ENCODE results near the gene SLC23A2.
"Not testable (repeated sequence)": the region's sequence is repeated elsewhere in the genome, so short reads cannot be mapped to it uniquely, and the experiment has no call there.

Gene SLC23A2

DNA sequence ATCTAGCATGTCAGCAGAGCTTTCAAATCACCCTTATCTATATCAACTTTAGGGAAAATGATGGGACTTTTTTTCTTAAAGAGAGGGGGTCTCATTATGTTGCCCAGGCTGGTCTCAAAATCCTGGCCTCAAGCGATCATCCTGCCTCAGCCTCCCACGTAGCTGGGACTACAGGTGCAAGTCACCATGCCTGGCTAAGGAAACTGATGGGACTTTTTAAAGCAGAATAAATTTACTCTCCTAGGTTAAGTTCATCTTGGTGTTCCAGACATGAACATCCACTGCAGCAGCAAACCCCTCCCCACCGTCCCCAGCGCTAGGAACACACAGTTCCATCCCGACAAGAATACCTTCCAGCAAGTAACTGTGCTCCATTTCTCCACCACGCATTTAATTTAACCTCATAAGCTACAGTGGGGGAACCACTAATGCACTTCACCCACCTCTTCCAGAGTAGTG lies 64.9 kb downstream of the SLC23A2 start:
- no peak for DNase-seq (ENCODE audit: low read depth)

DNA sequence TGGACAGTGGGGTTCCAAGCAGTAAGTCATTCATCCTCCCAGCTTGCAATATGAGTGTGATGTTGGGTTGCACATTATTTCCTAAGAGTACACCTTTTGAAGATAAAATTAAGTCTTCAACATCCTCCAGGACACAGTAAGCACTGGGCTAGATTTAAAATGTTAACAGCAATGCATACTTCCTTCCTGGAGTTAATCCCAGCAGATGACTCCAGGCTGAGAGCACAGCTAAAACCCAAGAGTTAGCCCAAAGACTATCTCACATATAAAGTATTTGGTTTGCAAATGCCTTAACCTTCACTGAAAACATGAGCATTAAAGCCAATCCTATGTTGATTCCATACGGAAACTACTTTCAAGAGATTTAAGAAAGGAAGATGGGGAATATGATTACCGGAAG lies 69.2 kb downstream of the SLC23A2 start:
- no peak for DNase-seq (ENCODE audit: low read depth)

DNA sequence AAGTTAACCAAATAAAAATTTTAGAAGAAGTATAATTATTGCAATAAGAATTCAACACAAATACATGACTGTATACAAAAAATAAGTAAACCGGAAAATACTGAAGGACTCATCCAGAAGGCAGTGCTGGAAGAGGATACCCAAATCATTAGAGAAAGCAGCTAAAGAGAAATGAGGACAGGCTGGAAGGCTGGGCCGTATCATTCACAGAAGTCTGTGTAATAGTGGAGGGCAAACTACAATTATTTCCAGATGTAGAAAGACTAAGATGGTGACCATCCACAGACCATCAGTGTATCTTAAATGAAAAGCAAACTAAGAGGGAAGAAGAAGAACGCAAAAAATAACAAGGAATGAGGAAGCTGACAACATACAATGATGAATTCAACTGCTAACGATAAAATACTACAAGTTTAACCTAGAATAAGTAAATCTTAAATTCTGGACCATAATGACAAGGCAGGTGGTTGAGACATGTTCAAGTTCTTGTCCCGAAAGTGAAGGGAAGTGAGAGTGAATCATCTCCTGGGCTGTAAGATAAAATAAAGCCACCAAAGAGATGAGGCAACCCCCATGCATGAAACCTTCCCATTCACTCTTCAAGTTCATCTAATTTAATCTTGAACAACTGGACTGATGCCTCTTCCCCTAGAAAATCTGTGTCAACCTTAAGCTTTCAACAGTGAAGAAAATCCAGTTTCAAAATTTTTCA lies 71.5 kb downstream of the SLC23A2 start:
- DNase-seq (ENCODE audit: low read depth) = no peak

- no peak for DNase-seq (ENCODE audit: low read depth)
These were observed 74.7 kb downstream of the SLC23A2 start for GRCh38 chr20:4926531-4927156.

GRCh38 chr20:4925842-4926530 lies 75.3 kb downstream of the SLC23A2 start:
- DNase-seq (ENCODE audit: low read depth) = no peak

GRCh38 chr20:4924446-4924845 lies 76.9 kb downstream of the SLC23A2 start:
- DNase-seq (ENCODE audit: low read depth) = no peak

- no peak for DNase-seq (ENCODE audit: low read depth)
These were observed 77.3 kb downstream of the SLC23A2 start for GRCh38 chr20:4924032-4924431.

DNA sequence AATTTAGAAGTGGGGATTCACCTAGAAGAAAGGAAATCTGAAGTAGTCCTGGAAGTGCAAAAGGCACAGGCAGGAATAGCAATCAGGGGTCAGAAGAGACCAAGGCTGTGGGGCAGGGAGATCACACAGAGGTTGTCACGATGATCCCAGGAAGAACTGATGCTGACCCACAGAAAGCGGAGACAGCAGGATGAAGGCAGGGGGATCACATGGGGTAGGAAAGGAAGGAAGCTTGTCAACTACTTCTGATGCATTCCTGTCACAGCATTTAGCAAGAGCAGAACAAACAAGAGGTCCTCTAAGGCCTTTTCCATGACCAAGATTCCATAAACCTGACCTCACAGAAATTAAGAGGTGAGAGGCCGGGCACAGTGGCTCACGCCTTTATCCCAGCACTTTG lies 79.1 kb downstream of the SLC23A2 start:
- no peak for DNase-seq (ENCODE audit: low read depth)

DNA sequence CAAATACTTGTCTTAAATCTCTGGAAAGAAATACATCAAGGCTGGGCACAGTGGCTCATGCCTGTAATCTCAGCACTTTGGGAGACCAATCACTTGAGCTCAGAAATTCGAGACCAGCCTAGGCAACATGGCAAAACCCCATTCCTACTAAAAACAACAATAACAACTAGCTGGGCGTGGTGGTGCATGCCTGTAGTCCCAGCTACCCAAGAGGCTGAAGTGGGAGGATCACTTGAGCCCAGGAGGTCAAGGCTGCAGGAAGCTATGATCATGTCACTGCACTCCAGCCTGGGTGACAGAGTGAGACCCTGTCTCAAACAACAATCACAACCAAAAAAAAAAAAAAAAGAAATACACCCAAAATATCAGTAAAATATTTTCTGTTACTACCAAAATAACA lies 80.0 kb downstream of the SLC23A2 start:
- not testable (repeated sequence) for DNase-seq (ENCODE audit: low read depth)

DNA sequence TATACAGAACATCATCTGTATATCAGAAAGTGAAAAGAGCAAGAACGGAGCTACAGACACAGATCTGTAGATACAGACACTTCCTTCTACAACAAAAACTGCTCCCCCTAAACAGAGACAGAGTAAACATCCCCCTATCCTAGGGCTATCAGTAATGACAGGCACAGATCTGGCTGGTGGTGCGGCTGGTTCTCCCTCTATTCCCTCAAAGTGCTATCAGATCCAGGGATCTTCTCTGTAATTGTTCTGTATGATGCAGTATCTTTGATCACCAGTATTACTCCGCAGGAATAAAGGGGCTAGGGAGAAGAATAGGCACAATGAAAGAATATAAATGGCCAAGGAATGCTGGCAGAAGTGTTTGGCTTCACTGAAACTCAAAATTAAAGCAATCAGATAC lies 80.7 kb downstream of the SLC23A2 start:
- DNase-seq (ENCODE audit: low read depth) = no peak

DNA sequence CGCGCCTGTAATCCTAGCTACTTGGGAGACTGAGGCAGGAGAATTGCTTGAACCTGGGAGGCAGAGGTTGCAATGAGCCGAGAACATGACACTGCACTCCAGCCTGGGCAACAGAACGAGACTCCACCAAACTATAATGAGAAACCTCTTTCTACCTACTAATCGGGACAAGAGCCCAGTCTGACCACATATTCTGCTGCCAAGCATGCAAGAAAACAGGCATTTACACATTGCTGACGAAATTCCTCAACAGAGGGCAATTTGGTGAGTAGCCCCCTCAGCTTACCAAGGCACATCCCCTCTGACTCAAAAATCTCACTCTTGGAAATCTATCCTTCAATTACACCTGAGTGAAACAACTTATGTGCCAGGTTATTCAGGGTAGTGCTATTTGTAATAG lies 81.2 kb downstream of the SLC23A2 start:
- no peak for DNase-seq (ENCODE audit: low read depth)

DNA sequence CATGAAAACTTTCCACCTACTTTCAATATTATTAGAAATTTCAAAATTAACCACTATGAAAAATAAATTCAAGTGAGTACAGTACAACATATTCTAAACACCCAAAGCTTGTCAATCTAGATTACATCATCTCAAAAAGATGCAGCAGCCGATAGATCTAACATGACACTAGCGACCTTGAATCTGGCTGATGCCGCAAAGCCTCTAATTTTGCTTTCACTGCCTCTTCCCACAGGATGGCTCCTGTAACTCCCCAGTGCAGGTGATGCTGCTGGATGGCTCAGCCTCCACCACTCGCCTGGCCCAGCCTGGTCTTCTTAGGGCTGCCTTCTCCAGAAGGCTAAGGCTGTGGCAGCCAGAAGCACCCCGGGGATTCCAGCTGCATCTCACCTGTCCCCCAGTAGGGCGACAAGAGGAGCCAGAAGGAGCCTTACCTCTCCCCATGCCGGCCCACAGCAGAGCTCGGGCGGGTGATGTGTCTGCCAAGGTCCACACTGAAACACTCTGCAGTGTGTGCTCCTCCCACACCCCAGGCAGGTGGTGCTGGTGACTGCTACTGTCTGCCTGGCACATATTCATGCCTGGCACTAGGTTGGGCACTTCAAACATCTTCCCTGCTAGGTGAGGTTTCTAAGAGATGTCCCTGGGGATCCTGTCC lies 82.1 kb downstream of the SLC23A2 start:
- DNase-seq (ENCODE audit: low read depth) = no peak

DNA sequence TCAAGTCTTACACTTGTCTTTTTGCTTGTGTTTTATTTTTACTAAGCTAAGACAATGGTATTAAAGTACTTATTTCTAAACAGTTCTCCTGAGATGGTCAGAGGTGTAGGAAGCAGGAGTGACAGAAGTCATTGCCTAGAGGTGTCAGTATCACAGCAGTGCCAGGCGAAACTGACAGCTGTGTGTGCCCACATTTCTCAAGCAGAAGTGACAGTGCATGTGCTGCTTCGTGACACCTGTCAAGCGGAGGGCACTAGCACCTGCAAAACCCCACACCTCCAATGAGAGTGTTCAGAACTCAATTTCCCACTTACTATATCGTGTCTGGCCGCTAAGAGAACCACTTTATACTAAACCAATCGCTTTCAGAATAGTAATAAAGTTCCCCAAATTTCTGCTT lies 82.8 kb downstream of the SLC23A2 start:
- DNase-seq (ENCODE audit: low read depth) = no peak

GRCh38 chr20:4916971-4917881 lies 84.1 kb downstream of the SLC23A2 start:
- DNase-seq (ENCODE audit: low read depth) = no peak

- DNase-seq (ENCODE audit: low read depth) = no peak
These were observed 88.2 kb downstream of the SLC23A2 start for GRCh38 chr20:4913147-4913546.

GRCh38 chr20:4912380-4913142 lies 88.7 kb downstream of the SLC23A2 start:
- DNase-seq (ENCODE audit: low read depth) = no peak

DNA sequence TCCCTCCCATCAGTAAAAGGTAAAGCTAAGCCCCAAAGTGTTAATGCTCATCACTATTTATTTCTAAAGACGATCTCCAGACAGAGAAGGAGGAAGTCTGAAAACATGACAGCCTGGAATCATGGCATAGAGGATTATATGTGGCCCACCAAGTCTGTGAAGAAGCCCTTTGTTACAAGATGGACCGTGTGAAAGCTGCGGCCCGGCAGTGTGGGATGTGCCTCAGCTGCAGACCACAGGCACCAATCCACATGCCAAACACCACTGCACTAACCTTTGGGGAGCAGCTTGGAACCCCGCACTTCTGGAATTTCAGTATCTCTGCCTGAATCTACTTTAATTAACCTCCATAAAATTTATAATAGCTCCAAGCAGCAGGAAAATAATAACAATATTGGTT lies 90.4 kb downstream of the SLC23A2 start:
- no peak for DNase-seq (ENCODE audit: low read depth)

DNA sequence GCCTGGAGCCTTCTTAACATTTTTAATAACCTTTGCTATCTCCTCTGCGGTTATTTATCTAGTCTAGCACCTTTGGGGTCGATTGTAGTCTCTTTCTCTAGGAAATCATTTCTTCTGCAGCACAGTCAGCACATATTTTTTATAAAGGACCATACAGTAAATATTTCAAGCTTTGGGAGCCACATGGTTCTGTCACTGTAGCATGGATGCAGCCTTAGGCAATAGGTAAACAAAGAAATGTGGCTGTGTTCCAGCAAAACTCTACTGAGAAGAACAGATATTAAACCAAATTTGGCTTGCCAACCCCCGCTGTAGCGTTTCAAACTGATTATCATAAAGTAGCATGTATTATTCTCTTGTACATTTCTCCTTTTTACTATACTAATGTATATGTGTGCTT lies 95.7 kb downstream of the SLC23A2 start:
- no peak for DNase-seq (ENCODE audit: low read depth)

DNA sequence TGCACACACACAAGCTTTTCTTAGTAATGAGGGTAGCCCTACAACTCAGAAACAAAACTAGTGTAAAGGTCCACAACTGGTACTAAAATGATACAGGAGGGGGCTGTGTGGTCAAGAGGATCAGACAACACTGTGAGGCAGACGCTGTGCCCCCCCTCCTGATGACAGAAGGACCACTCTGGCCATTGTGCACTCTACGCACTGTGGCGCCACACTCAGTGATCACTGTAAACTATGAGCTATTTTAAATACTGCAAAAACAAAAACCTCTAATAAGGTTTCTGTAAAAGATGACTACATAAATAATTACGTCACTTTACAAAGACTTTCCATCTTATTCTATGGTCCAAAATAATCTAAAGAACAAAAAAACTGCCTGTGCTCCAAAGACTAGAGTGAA lies 96.1 kb downstream of the SLC23A2 start:
- no peak for DNase-seq (ENCODE audit: low read depth)

DNA sequence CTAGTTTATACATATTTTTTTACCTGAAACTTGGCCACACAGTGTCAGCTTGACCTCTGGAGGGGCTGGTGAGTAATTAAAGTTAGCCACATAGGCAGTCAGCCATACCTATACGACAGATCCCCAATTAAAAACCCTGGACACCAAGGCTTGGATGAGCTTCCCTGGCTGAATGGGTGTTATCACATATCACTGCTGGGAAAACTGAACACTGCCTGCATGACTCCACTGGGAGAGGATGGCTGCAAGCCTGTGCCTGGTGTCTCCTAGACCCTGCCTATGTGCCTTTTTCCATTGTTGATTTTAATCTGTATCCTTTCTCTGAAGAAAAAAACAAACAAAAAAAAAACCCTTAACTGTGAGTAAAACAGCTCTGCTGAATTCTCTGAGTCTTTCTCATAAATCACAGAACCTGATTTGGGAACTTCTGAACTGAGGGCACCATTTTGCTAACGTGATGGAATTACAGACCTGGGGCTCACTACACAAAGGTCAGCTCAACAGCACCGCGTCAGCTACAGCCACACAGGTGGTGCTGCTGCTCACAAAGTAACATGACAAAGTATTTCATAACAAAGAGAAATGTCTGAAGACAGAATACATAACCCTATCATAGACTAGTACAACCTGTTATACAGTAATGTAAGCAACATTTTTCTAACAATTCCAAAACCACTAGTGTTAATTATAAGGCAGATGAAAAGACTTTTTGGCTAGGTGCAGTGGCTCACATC lies 97.0 kb downstream of the SLC23A2 start:
- DNase-seq (ENCODE audit: low read depth) = no peak

Measured in stimulated activated CD8-positive, alpha-beta memory T cell treated with anti-CD3 and anti-CD28 coated beads, Interleukin-12 subunit alpha, Interleukin-12 subunit beta, amount 100 ng/mL, for 4 hours (primary cell).